Subcutaneous abdominal adipose tissue (tissue), 5 donors: ENCODE measurements around the gene TMEM17.

Experiments
- H3K27ac ChIP-seq: one replicate; pipeline ENCODE4 v1.7.0; 2013; ENCODE audit warnings: low read depth, mild to moderate bottlenecking, inconsistent platforms, low read length, moderate library complexity
- H3K27me3 ChIP-seq, 5 donors: one replicate each; pipeline ENCODE4 v1.7.0; 2013; ENCODE audit warnings: low read length in 5 of 5, inconsistent platforms in 1 of 5; ENCODE audit not compliant: control insufficient read depth in 5 of 5, insufficient read depth in 4 of 5
- H3K36me3 ChIP-seq, 5 donors: one replicate each; pipeline ENCODE4 v1.7.0; 2013; ENCODE audit warnings: low read length in 5 of 5; ENCODE audit not compliant: control insufficient read depth in 5 of 5, insufficient read depth in 5 of 5
- H3K4me1 ChIP-seq, 5 donors: one replicate each; pipeline ENCODE4 v1.7.0; 2013; ENCODE audit warnings: low read length in 5 of 5, mild to moderate bottlenecking in 3 of 5, moderate library complexity in 1 of 5; ENCODE audit not compliant: control insufficient read depth in 5 of 5, insufficient read depth in 5 of 5
- H3K4me3 ChIP-seq, 5 donors: one replicate each; pipeline ENCODE4 v1.7.0; 2013; ENCODE audit warnings: low read length in 5 of 5, low read depth in 1 of 5
- H3K9ac ChIP-seq, 5 donors: one replicate each; pipeline ENCODE4 v1.7.0; 2013; ENCODE audit warnings: low read length in 5 of 5, mild to moderate bottlenecking in 4 of 5, moderate library complexity in 3 of 5
- H3K9me3 ChIP-seq, 5 donors: one replicate each; pipeline ENCODE4 v1.7.0; 2013; ENCODE audit warnings: low read length in 5 of 5; ENCODE audit not compliant: control insufficient read depth in 5 of 5
- donor health status: healthy.
- donor health status: healthy.
- donor health status: healthy.
- donor health status: healthy.
- donor health status: healthy.

The TMEM17 gene

GRCh38 chr2:62459672-62460071, 46.3 kb downstream of the TMEM17 start:
- H3K27ac ChIP-seq = no peak overlapping the region
- peaks cover 0 to 31% (median 20%) of the 10 kb centered on the region in 5 donors for H3K4me1 ChIP-seq
- no peak overlapping the region for H3K4me3 ChIP-seq
- H3K27me3 ChIP-seq = no peaks in the 10 kb centered on the region
- no peak overlapping the region for H3K9ac ChIP-seq
- H3K36me3 ChIP-seq = no peaks in the 10 kb centered on the region
- no peaks in the 10 kb centered on the region for H3K9me3 ChIP-seq

- no peaks in the 10 kb centered on the region for H3K9me3 ChIP-seq
- peaks cover 0 to 31% (median 20%) of the 10 kb centered on the region in 5 donors for H3K4me1 ChIP-seq
- no peak overlapping the region for H3K9ac ChIP-seq
- H3K27me3 ChIP-seq = no peaks in the 10 kb centered on the region
- H3K4me3 ChIP-seq = no peak overlapping the region
- no peaks in the 10 kb centered on the region for H3K36me3 ChIP-seq
- peak overlapping the region; percentile 18 for H3K27ac ChIP-seq
Observed at GRCh38 chr2:62459106-62459505, 46.9 kb downstream of the TMEM17 start.

- Histone ChIP-seq H3K9me3 (no peaks in the 10 kb centered on the region), H3K36me3 (no peaks in the 10 kb centered on the region), H3K27me3 (no peaks in the 10 kb centered on the region), H3K4me1 (peaks cover 0 to 31% (median 20%) of the 10 kb centered on the region in 5 donors), H3K4me3 (no peak overlapping the region), H3K9ac (no peak overlapping the region), H3K27ac (peak overlapping the region; percentile 18)
Observed at GRCh38 chr2:62458671-62459081, 47.3 kb downstream of the TMEM17 start.

- Histone ChIP-seq H3K36me3 (no peaks in the 10 kb centered on the region), H3K27me3 (no peaks in the 10 kb centered on the region), H3K4me3 (no peak overlapping the region), H3K9ac (no peak overlapping the region), H3K27ac (peak overlapping the region; percentile 88), H3K4me1 (peaks cover 0 to 31% (median 20%) of the 10 kb centered on the region in 5 donors), H3K9me3 (no peaks in the 10 kb centered on the region)
Observed at GRCh38 chr2:62458206-62458641, 47.8 kb downstream of the TMEM17 start.

- Histone ChIP-seq H3K36me3 (no peaks in the 10 kb centered on the region), H3K4me1 (peaks cover 0 to 31% (median 20%) of the 10 kb centered on the region in 5 donors), H3K9ac (peak overlapping the region in 4 of 5 donors; percentile 74 to 90 (median 83)), H3K4me3 (peak overlapping the region; percentile 70 to 82 (median 79)), H3K27ac (peak overlapping the region; percentile 88), H3K9me3 (no peaks in the 10 kb centered on the region), H3K27me3 (no peaks in the 10 kb centered on the region)
Observed at GRCh38 chr2:62457556-62457955, 48.4 kb downstream of the TMEM17 start.

GRCh38 chr2:62456721-62457539, 49.1 kb downstream of the TMEM17 start:
- Histone ChIP-seq H3K4me1 (peaks cover 0 to 28% (median 20%) of the 10 kb centered on the region in 5 donors), H3K9me3 (no peaks in the 10 kb centered on the region), H3K27ac (peak overlapping the region; percentile 88), H3K36me3 (no peaks in the 10 kb centered on the region), H3K9ac (peak overlapping the region in 4 of 5 donors; percentile 74 to 90 (median 83)), H3K4me3 (peak overlapping the region; percentile 70 to 82 (median 79)), H3K27me3 (no peaks in the 10 kb centered on the region)

- peak overlapping the region in 3 of 5 donors; percentile 74 to 90 (median 86) for H3K9ac ChIP-seq
- H3K27me3 ChIP-seq = no peaks in the 10 kb centered on the region
- no peak overlapping the region for H3K27ac ChIP-seq
- H3K4me1 ChIP-seq = peaks cover 0 to 25% (median 20%) of the 10 kb centered on the region in 5 donors
- H3K4me3 ChIP-seq = peak overlapping the region in 2 of 5 donors; percentile 79 to 80
- H3K9me3 ChIP-seq = no peaks in the 10 kb centered on the region
- no peaks in the 10 kb centered on the region for H3K36me3 ChIP-seq
Observed at GRCh38 chr2:62455957-62456692, 49.9 kb downstream of the TMEM17 start.

GRCh38 chr2:62453955-62454354, 52.0 kb downstream of the TMEM17 start:
- peaks cover 0 to 24% (median 19%) of the 10 kb centered on the region in 5 donors for H3K4me1 ChIP-seq
- H3K9me3 ChIP-seq = no peaks in the 10 kb centered on the region
- no peaks in the 10 kb centered on the region for H3K36me3 ChIP-seq
- no peak overlapping the region for H3K4me3 ChIP-seq
- H3K27me3 ChIP-seq = no peaks in the 10 kb centered on the region
- H3K9ac ChIP-seq = no peak overlapping the region
- H3K27ac ChIP-seq = no peak overlapping the region

GRCh38 chr2:62452701-62453454, 53.1 kb downstream of the TMEM17 start:
- Histone ChIP-seq H3K36me3 (no peaks in the 10 kb centered on the region), H3K27ac (no peak overlapping the region)

More at GRCh38 chr2:62452701-62453454, 53.1 kb downstream of the TMEM17 start:
- H3K4me1 ChIP-seq = peaks cover 0 to 15% (median 12%) of the 10 kb centered on the region in 5 donors
- no peaks in the 10 kb centered on the region for H3K27me3 ChIP-seq
- H3K9me3 ChIP-seq = no peaks in the 10 kb centered on the region
- no peak overlapping the region for H3K9ac ChIP-seq
- H3K4me3 ChIP-seq = no peak overlapping the region
